Gastroesophageal sphincter (tissue), 4 donors: ENCODE measurements around the gene REEP6. TPM values are rescaled to one million over a fixed set of nuclear protein-coding genes. Genes with fewer than 3 reads are reported as not detected.

ENCODE experiments used
- ATAC-seq: fragments of 150-250 bp; one replicate; pipeline ENCODE4 v1.9.1; 2016; ENCODE audit warnings: mild to moderate bottlenecking, moderate library complexity
- H3K27ac ChIP-seq, 4 donors: fragments of 200-600 bp; sonication (generic) in 3 of 4; 1 replicate in 3 of 4; 2 replicates in 1 of 4; pipeline ENCODE4 v1.5.1; 2016 to 2019
- H3K27me3 ChIP-seq: fragments of 200-600 bp; sonication (generic); one replicate; pipeline ENCODE4 v1.5.1; 2019
- H3K36me3 ChIP-seq, 2 donors: fragments of 200-600 bp; sonication (generic); one replicate each; pipeline ENCODE4 v1.5.1; 2019; ENCODE audit warnings: control low read depth in 1 of 2
- H3K4me1 ChIP-seq, 3 donors: fragments of 200-600 bp; sonication (generic); 1 replicate in 2 of 3; 2 replicates in 1 of 3; pipeline ENCODE4 v1.5.1; 2016 to 2019; ENCODE audit warnings: control low read depth in 2 of 3
- H3K4me3 ChIP-seq, 2 donors: fragments of 200-600 bp; sonication (generic); one replicate each; pipeline ENCODE4 v1.5.1; 2019; ENCODE audit warnings: mild to moderate bottlenecking in 1 of 2, moderate library complexity in 1 of 2
- H3K9me3 ChIP-seq, 3 donors: fragments of 200-600 bp; sonication (generic); one replicate each; pipeline ENCODE4 v1.5.1; 2017 to 2019; ENCODE audit warnings: control low read depth in 2 of 3
- CTCF ChIP-seq, 4 experiments: fragments of 200-600 bp in 2 of 4; fragments of 450-650 bp in 2 of 4; sonication (generic) in 1 of 4; IDR thresholded peaks; one replicate each; pipeline ENCODE4 v1.5.1; 2017 to 2019; ENCODE audit warnings: antibody characterized with exemption in 4 of 4, mild to moderate bottlenecking in 2 of 4, moderate library complexity in 2 of 4
- EP300 ChIP-seq: sonication (generic); formaldehyde crosslinking; IDR thresholded peaks from one replicate; pipeline ENCODE4 v1.6.1; 2017; ENCODE audit warnings: antibody characterized with exemption, mild to moderate bottlenecking
- POLR2A ChIP-seq, 2 donors: fragments of 450-650 bp; IDR thresholded peaks; one replicate each; pipeline ENCODE4 v1.6.1; 2017; ENCODE audit warnings: antibody characterized with exemption in 2 of 2, mild to moderate bottlenecking in 2 of 2, moderate library complexity in 1 of 2
- POLR2AphosphoS5 ChIP-seq: sonication (generic); formaldehyde crosslinking; IDR thresholded peaks from one replicate; pipeline ENCODE4 v1.6.1; 2017; ENCODE audit warnings: antibody characterized with exemption
- WGBS, 2 donors: methylation state at CpG; one replicate each; pipeline ENCODE4 v1.1.5; 2018; ENCODE audit warnings: low coverage in 1 of 2; 5-methylcytosine and 5-hydroxymethylcytosine counted together
- total RNA-seq, 4 donors: library from RNA; depleted of rRNA; stranded (reverse); fragments of >200 nt; gene quantifications; one replicate each; pipeline ENCODE4 v1.1.0, GENCODE V29; 2016

The REEP6 gene
- total RNA-seq, 4 donors from 2014 or later, result 0.32 to 0.96 (median 0.40) TPM; not detected in 1

- Histone ChIP-seq H3K4me1 (peaks cover 0 to 23% (median 12%) of the 10 kb centered on the region in 3 donors), H3K27me3 (peaks cover 19% of the 10 kb centered on the region), H3K4me3 (no peak overlapping the region), H3K36me3 (no peaks in the 10 kb centered on the region), H3K9me3 (no peaks in the 10 kb centered on the region), H3K27ac (no peak overlapping the region)
- 87 to 93% methylated on average over 7 to 8 of the region's 11 CpGs for WGBS, 2 donors
- no peak for ATAC-seq
- TF ChIP-seq CTCF (IDR thresholded peaks at IDR 0.05), result no peak
- no peak for TF ChIP-seq POLR2A (IDR thresholded peaks at IDR 0.05)
- TF ChIP-seq POLR2AphosphoS5, result no peak
- TF ChIP-seq EP300, result no peak
Measured at GRCh38 chr19:1488282-1488601, 2.7 kb upstream of the REEP6 start.

- H3K4me3 ChIP-seq, result peak overlapping the region; percentile 43 to 62
- no CpG with 5 or more reads among the region's 37 CpGs for WGBS, 2 donors
Measured at GRCh38 chr19:1489463-1490310, 1.3 kb upstream of the REEP6 start.

GRCh38 chr19:1490311-1491113 lies 469 bp upstream of the REEP6 start, which contains the start of gene PCSK4:
PCSK4 (minus strand) TSS chr19:1490350; CDS start chr19:1490346, 4 bp downstream.
- Histone ChIP-seq H3K4me3 (peak within 1 kb of the TSS; percentile 43 to 62), H3K4me1 (peaks cover 0 to 23% (median 12%) of the 10 kb centered on the region in 3 donors), H3K27me3 (peaks cover 21% of the 10 kb centered on the region), H3K27ac (peak within 1 kb of the TSS; percentile 2 to 90 (median 78)), H3K36me3 (no peaks in the 10 kb centered on the region), H3K9me3 (no peaks in the 10 kb centered on the region)
- peak in 1 of 4 experiments; percentile 9 for TF ChIP-seq CTCF (IDR thresholded peaks at IDR 0.05)
- TF ChIP-seq POLR2AphosphoS5, result no peak
- no peak for TF ChIP-seq EP300
- TF ChIP-seq POLR2A (IDR thresholded peaks at IDR 0.05), result peak in 1 of 2 donors; percentile 31
- peak; percentile 96 for ATAC-seq
- WGBS, 2 donors, result 0 to 1% methylated on average over 12 to 26 of the region's 74 CpGs

More at GRCh38 chr19:1489463-1490310, 1.3 kb upstream of the REEP6 start:
- TF ChIP-seq EP300 (no peak), CTCF (IDR thresholded peaks at IDR 0.05) (no peak), POLR2A (IDR thresholded peaks at IDR 0.05) (no peak), POLR2AphosphoS5 (no peak)
- Histone ChIP-seq H3K4me1 (peaks cover 0 to 23% (median 12%) of the 10 kb centered on the region in 3 donors), H3K27me3 (peaks cover 19% of the 10 kb centered on the region), H3K9me3 (no peaks in the 10 kb centered on the region), H3K27ac (peak overlapping the region; percentile 2 to 90 (median 78)), H3K36me3 (no peaks in the 10 kb centered on the region)
- ATAC-seq, result no peak

GRCh38 chr19:1491849-1492170 lies 829 bp downstream of the REEP6 start:
- 59 to 66% methylated on average over 4 to 8 of the region's 12 CpGs for WGBS, 2 donors
- no peaks in the 10 kb centered on the region for H3K9me3 ChIP-seq
- H3K4me1 ChIP-seq, result peaks cover 0 to 23% (median 12%) of the 10 kb centered on the region in 3 donors
- no peak overlapping the region for H3K27ac ChIP-seq
- peak overlapping the region in 1 of 2 donors; percentile 57 for H3K4me3 ChIP-seq
- peaks cover 34% of the 10 kb centered on the region for H3K27me3 ChIP-seq
- no peak for ATAC-seq
- no peak for TF ChIP-seq CTCF (IDR thresholded peaks at IDR 0.05)
- no peak for TF ChIP-seq POLR2A (IDR thresholded peaks at IDR 0.05)
- TF ChIP-seq POLR2AphosphoS5, result no peak
- TF ChIP-seq EP300, result no peak
- H3K36me3 ChIP-seq, result no peaks in the 10 kb centered on the region
